ENCODE results near the gene CYYR1. TPM values are rescaled to one million over a fixed set of nuclear protein-coding genes. Genes with fewer than 3 reads are reported as not detected.
"Not testable (repeated sequence)": the region's sequence is repeated elsewhere in the genome, so short reads cannot be mapped to it uniquely, and the experiment has no call there.

CYYR1 gene
- total RNA-seq, 1 donor from 2014 or later: 24.7 TPM

GRCh38 chr21:26503414-26503813, 69.7 kb downstream of the CYYR1 start:
- DNase-seq (no peak), ATAC-seq (ENCODE audit: poor library complexity) (no peak)
- intact Hi-C loops (cut with DNase I): no loop called here

DNA sequence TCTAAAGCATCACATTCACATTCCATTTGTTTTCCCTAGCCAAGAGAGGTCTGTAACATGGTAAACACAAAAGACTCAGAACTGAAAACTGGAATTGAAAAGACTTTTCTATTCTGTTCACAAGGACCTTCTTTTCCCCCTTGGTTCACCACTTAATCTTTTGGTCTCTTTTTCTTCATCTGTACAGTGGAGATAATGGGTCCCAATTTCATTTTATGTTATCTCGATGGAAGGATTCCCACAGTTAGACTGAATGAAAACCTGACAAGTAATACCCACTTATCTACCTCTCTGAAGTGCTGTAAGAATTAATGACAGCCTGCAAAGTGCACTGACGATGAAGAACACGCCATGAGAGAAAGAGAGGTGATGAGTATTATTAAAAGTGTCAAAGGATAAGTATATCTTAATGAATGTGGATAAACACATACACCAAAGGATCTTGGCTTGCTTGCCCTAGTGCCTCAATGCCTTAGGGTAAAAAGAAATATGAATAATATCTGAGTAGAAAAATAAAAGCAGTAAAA, 71.5 kb downstream of the CYYR1 start:
- no peak for DNase-seq
- intact Hi-C loops (cut with DNase I): no loop called here
- peak; percentile 46 for ATAC-seq (ENCODE audit: poor library complexity)

- DNase-seq (no peak), ATAC-seq (ENCODE audit: poor library complexity) (no peak)
- intact Hi-C loops (cut with DNase I): no loop called here
These were observed 73.6 kb downstream of the CYYR1 start for GRCh38 chr21:26499495-26499894.

DNA sequence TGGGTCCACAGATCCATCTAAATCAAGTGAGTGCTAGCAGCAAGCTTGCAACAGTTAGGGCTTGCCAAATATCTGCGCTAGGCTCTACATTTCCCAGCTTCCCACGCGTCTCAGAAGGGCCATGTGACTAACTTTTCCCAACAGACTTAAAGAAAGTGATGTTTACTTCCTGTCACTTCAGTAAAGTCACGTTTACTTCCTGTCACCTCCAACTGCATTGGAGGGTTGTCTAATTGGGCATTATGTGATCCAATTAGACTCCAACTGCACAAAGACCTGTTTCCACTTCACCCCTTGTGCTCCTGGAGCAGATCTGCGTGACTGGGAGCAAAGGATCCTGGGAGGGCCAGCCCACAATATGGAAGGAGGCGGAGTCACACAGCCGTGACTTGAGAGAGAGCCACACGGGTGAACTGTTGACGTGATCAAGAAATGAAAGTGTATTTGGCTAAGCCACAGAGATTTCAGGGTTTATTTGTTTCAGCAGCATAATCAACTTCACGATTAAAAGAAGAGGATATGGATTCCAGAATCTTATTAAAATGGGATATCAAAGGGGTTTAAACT, 77.7 kb downstream of the CYYR1 start:
- intact Hi-C loops (cut with DNase I): no loop called here
- ATAC-seq (ENCODE audit: poor library complexity) (no peak), DNase-seq (no peak)

- no peak for DNase-seq
- ATAC-seq (ENCODE audit: poor library complexity): no peak
- intact Hi-C loops (cut with DNase I): no loop called here
These were observed 81.4 kb downstream of the CYYR1 start for GRCh38 chr21:26491663-26492062.

- ATAC-seq (ENCODE audit: poor library complexity): no peak
- DNase-seq: no peak
- intact Hi-C loops (cut with DNase I): no loop called here
These were observed 82.3 kb downstream of the CYYR1 start for GRCh38 chr21:26490771-26491170.

DNA sequence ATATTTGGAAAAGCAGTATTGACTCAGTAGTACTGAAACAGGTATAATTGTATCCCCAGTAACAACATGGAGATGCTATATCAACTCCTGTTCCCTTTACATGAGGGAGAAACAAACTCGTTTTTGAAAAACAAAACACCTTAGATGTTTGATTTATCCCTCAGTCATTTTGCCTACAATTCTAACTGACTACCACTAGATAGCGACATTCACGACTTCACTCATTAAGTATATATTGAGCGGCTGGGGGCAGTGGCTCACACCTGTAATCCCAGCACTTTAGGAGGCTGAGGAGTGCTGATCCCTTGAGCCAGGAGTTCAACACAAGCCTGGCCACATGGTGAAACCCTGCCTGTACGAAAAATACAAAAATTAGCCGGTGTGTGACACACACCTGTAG, 83.3 kb downstream of the CYYR1 start:
- DNase-seq (no peak), ATAC-seq (ENCODE audit: poor library complexity) (no peak)
- intact Hi-C loops (cut with DNase I): no loop called here

- no peak for ATAC-seq (ENCODE audit: poor library complexity)
- no peak for DNase-seq
- intact Hi-C loops (cut with DNase I): no loop called here
These were observed 85.1 kb downstream of the CYYR1 start for GRCh38 chr21:26487981-26488480.

DNA sequence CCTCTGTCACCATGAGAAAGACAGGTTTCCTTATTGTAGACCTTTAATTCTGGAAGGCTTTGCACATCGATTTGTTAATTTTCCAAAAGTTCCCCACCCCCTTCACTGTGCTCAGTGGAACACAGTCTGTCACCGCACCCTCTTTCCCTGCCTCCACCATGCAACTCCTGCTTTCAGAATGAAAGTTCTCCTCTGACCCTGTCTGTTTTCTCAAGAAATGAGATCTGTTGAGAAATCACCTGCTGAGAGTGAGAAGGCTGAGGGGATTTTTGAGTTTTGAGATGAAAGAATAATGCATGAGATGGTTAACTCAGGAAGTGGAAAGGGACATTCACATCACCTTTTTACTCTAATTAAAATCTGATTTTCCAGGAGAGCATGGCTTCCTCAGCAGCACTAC, 99.6 kb downstream of the CYYR1 start:
- ATAC-seq (ENCODE audit: poor library complexity): no peak
- intact Hi-C loops (cut with DNase I): no loop called here
- DNase-seq: no peak

DNA sequence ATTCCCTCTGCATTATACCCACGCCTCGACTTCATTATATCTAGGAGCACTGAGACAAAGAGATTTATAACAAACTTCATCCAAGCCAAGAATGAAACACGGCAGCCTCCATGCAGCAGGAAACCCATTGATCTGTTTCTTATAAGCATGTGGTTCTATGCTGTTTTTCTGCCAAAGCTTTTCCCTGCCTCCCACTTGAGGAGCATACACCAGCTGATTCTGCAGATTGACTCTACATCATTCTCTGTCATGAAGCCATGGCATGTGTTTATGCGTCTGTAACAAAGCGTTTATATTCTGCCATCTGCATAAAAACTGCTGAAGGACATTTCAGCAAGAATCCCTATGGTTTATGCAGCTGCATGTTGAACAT, 102.0 kb downstream of the CYYR1 start:
- ATAC-seq (ENCODE audit: poor library complexity) (no peak), DNase-seq (no peak)
- intact Hi-C loops (cut with DNase I): no loop called here

DNA sequence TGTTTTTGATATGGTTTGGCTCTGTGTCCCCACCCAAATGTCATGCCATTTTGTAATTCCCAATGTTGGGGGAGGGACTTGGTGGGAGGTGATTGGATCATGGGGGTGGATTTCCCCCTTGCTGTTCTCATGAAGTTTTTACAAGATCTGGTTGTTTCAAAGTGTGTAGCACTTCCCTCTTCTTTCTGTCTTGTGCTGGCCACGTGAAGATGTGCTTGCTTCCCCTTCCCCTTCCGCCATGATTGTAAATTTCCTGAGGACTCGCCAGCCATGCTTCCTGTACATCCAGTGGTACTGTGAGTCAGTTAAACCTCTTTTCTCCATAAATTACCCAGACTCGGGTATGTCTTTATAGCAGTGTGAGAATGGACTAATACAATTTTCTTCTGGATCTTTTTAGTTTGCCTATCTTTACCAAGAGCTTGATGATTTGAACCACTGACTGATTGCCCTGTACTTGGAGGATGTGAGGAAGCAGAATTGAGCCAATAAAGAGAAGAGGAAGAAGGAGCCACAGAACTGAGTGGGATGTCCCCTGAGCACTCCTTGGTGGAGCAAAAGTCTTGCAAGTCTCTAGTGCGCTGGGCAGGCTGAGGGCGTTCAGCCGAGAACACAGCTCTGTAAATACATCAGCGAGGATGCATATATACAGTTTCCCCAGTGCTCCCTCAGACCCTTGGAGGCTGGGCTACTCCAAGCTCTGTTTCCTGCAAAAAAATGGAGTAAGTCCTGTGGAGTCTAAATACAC, 102.6 kb downstream of the CYYR1 start:
- no peak for ATAC-seq (ENCODE audit: poor library complexity)
- DNase-seq: no peak
- intact Hi-C loops (cut with DNase I): no loop called here

DNA sequence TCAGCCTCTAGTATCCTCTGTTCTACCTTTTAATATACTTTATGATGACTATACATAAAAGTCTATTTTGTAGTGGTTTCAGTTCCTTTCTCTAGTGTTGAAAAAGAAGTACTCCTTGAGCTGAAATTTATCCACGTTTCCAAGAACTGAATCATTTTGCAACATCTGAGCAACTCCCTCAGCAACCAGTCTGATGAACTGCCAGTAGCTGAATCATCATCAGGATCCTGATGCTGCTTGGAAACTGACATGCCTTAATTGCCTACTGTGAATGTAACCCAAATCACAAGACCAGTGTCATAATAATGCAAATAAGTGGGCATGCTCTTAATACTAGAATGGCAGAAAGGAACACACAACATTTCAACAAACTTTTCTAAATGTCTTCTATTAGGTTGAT, 103.3 kb downstream of the CYYR1 start:
- DNase-seq (no peak), ATAC-seq (ENCODE audit: poor library complexity) (peak; percentile 80)
- intact Hi-C loops (cut with DNase I): no loop called here

GRCh38 chr21:26465916-26466315, 107.2 kb downstream of the CYYR1 start:
- ATAC-seq (ENCODE audit: poor library complexity) (no peak), DNase-seq (no peak)
- intact Hi-C loops (cut with DNase I): no loop called here

- intact Hi-C loops (cut with DNase I): no loop called here
- ATAC-seq (ENCODE audit: poor library complexity) (no peak), DNase-seq (no peak)
These were observed 111.6 kb downstream of the CYYR1 start for GRCh38 chr21:26461500-26461899.

- no peak for DNase-seq
- intact Hi-C loops (cut with DNase I): no loop called here
- no peak for ATAC-seq (ENCODE audit: poor library complexity)
These were observed 112.5 kb downstream of the CYYR1 start for GRCh38 chr21:26460621-26461020.

- ATAC-seq (ENCODE audit: poor library complexity): not testable (repeated sequence)
These were observed 114.2 kb downstream of the CYYR1 start for GRCh38 chr21:26458854-26459253.

DNA sequence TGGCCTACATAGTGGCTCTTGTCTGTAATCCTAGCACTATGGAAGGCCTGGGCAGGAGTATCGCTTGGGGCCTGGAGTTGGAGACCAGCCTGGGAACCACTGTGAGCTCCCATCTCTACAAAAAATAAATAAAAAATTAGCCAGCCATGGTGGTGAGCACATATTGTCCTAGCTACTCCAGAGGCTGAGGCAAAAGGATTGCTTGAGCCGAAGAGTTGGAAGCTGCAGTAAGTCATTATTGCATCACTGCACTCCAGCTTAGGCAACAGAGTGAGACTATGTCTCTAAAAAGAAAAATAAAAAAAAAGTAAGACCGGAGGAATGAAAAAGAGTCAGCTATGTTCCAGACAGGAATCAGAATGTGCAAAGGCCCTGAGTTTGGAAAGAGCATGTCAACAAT, 115.3 kb downstream of the CYYR1 start:
- DNase-seq (peak; percentile 42), ATAC-seq (ENCODE audit: poor library complexity) (peak; percentile 59)
- intact Hi-C loops (cut with DNase I): no loop called here

More at GRCh38 chr21:26458854-26459253, 114.2 kb downstream of the CYYR1 start:
- DNase-seq; intact Hi-C loops (cut with DNase I): not testable (repeated sequence)

GRCh38 chr21:26453267-26453666, 119.8 kb downstream of the CYYR1 start:
- intact Hi-C loops (cut with DNase I): no loop called here
- no peak for ATAC-seq (ENCODE audit: poor library complexity)
- no peak for DNase-seq

GRCh38 chr21:26451081-26451740, 121.9 kb downstream of the CYYR1 start:
- intact Hi-C loops (cut with DNase I): no loop called here
- no peak for DNase-seq
- no peak for ATAC-seq (ENCODE audit: poor library complexity)

- intact Hi-C loops (cut with DNase I): no loop called here
- peak; percentile 76 for ATAC-seq (ENCODE audit: poor library complexity)
- no peak for DNase-seq
These were observed 123.9 kb downstream of the CYYR1 start for GRCh38 chr21:26449161-26449560.
